Measurements from ENCODE around the gene FFAR4. TPM values are rescaled to one million over a fixed set of nuclear protein-coding genes. Genes with fewer than 3 reads are reported as not detected.

Gene FFAR4
- polyA plus RNA-seq, 3 donors, result 0.97 to 1.2 (median 1.1) TPM

GRCh38 chr10:93553482-93554315 lies 12.8 kb upstream of the FFAR4 start:
- Histone ChIP-seq H3K9me3 (replicated peaks in 1 of 2; ENCODE audit: control insufficient read depth in 1 of 2, insufficient read depth in 1 of 2, low read length in 2 of 2) (no peaks in the 10 kb centered on the region), H2AFZ (ENCODE audit: insufficient read depth, low read depth, low read length, poor library complexity, severe bottlenecking) (peak overlapping the region; percentile 12), H3K36me3 (replicated peaks in 1 of 2; ENCODE audit: control insufficient read depth in 1 of 2, insufficient read depth in 2 of 2, low read length in 2 of 2) (no peaks in the 10 kb centered on the region), H3K4me1 (ENCODE audit: control insufficient read depth in 1 of 2, insufficient read depth in 2 of 2, low read length in 2 of 2) (peaks cover 25 to 40% of the 10 kb centered on the region in 2 donors), H4K20me1 (ENCODE audit: insufficient read depth, low read length) (no peaks in the 10 kb centered on the region), H3K9ac (ENCODE audit: insufficient read depth, low read length, poor library complexity, severe bottlenecking) (no peak overlapping the region), H3K27me3 (ENCODE audit: control insufficient read depth in 2 of 2, insufficient read depth in 2 of 2, low read length in 2 of 2) (no peaks in the 10 kb centered on the region), H3K4me2 (replicated peaks; ENCODE audit: extremely low read depth, low read length, poor library complexity, severe bottlenecking) (no peak overlapping the region), H3K79me2 (ENCODE audit: insufficient read depth, low read length) (no peaks in the 10 kb centered on the region), H3K27ac (ENCODE audit: low read depth in 1 of 2, low read length in 2 of 2) (no peak overlapping the region), H3K4me3 (replicated peaks in 1 of 3; ENCODE audit: low read depth in 2 of 3, low read length in 3 of 3) (no peak overlapping the region)
- DNase-seq, result no peak
- TF ChIP-seq, protein P1, sequence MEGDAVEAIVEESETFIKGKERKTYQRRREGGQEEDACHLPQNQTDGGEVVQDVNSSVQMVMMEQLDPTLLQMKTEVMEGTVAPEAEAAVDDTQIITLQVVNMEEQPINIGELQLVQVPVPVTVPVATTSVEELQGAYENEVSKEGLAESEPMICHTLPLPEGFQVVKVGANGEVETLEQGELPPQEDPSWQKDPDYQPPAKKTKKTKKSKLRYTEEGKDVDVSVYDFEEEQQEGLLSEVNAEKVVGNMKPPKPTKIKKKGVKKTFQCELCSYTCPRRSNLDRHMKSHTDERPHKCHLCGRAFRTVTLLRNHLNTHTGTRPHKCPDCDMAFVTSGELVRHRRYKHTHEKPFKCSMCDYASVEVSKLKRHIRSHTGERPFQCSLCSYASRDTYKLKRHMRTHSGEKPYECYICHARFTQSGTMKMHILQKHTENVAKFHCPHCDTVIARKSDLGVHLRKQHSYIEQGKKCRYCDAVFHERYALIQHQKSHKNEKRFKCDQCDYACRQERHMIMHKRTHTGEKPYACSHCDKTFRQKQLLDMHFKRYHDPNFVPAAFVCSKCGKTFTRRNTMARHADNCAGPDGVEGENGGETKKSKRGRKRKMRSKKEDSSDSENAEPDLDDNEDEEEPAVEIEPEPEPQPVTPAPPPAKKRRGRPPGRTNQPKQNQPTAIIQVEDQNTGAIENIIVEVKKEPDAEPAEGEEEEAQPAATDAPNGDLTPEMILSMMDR (IDR thresholded peaks at IDR 0.05), result no peak
- WGBS (ENCODE audit: insufficient coverage), result 93% methylated on average over 4 of the region's 8 CpGs
- Mint-ChIP-seq H3K27ac (peak overlapping the region in 2 of 7 donors; percentile 3 to 19), H3K9me3 (peaks cover 0 to 1% (median 0%) of the 10 kb centered on the region in 7 donors), H3K27me3 (ENCODE audit: low read depth in 3 of 3) (peaks cover 0 to 4% (median 2%) of the 10 kb centered on the region in 3 donors), H3K36me3 (no peaks in the 10 kb centered on the region), H3K4me1 (peaks cover 38% of the 10 kb centered on the region), H3K4me3 (no peak overlapping the region)
- intact Hi-C loops (cut with micrococcal nuclease), result loop anchor here (2.0 to 5.0 kb wide), 2 partner anchors 124 to 127 kb away; no protein-coding TSS in a partner anchor

DNA sequence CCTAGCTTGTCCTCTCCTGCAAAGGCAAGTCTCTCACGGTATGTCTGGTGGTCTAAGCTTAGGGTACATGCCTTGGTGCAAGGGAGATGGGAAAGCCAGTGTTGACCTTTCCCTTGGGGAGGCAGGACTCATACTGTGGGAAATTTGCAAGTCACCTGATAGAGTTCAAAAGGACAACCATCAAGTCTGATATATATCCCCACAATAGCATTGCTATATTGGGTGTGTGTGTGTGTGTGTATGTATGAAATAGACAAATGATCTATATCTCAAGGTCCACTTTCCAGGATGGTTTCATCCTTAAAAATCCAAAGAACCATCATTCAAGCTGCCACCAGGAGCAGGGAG lies 12.2 kb upstream of the FFAR4 start:
- TF ChIP-seq, protein P1 (IDR thresholded peaks at IDR 0.05), result no peak
- no peaks in the 10 kb centered on the region for H3K36me3 Mint-ChIP-seq
- Histone ChIP-seq H3K79me2 (ENCODE audit: insufficient read depth, low read length) (no peaks in the 10 kb centered on the region), H3K36me3 (replicated peaks in 1 of 2; ENCODE audit: control insufficient read depth in 1 of 2, insufficient read depth in 2 of 2, low read length in 2 of 2) (no peaks in the 10 kb centered on the region), H3K4me1 (ENCODE audit: control insufficient read depth in 1 of 2, insufficient read depth in 2 of 2, low read length in 2 of 2) (peaks cover 25 to 40% of the 10 kb centered on the region in 2 donors), H3K4me2 (replicated peaks; ENCODE audit: extremely low read depth, low read length, poor library complexity, severe bottlenecking) (no peak overlapping the region), H3K4me3 (replicated peaks in 1 of 3; ENCODE audit: low read depth in 2 of 3, low read length in 3 of 3) (no peak overlapping the region), H3K27me3 (ENCODE audit: control insufficient read depth in 2 of 2, insufficient read depth in 2 of 2, low read length in 2 of 2) (no peaks in the 10 kb centered on the region), H3K9me3 (replicated peaks in 1 of 2; ENCODE audit: control insufficient read depth in 1 of 2, insufficient read depth in 1 of 2, low read length in 2 of 2) (peaks cover 0 to under 1% of the 10 kb centered on the region in 2 donors), H2AFZ (ENCODE audit: insufficient read depth, low read depth, low read length, poor library complexity, severe bottlenecking) (peak overlapping the region; percentile 79), H4K20me1 (ENCODE audit: insufficient read depth, low read length) (no peaks in the 10 kb centered on the region), H3K27ac (ENCODE audit: low read depth in 1 of 2, low read length in 2 of 2) (peak overlapping the region in 1 of 2 donors; percentile 92), H3K9ac (ENCODE audit: insufficient read depth, low read length, poor library complexity, severe bottlenecking) (no peak overlapping the region)
- H3K27ac Mint-ChIP-seq, result peak overlapping the region in 4 of 7 donors; percentile 91 to 97 (median 96)
- no peak for DNase-seq
- no peak overlapping the region for H3K4me3 Mint-ChIP-seq
- intact Hi-C loops (cut with micrococcal nuclease), result loop anchor here (2.0 to 5.0 kb wide), 2 partner anchors 123 to 127 kb away; no protein-coding TSS in a partner anchor
- peaks cover 0 to 2% (median under 1%) of the 10 kb centered on the region in 7 donors for H3K9me3 Mint-ChIP-seq
- 100% methylated on average over 1 of the region's 1 CpG for WGBS (ENCODE audit: insufficient coverage)
- peaks cover 38% of the 10 kb centered on the region for H3K4me1 Mint-ChIP-seq
- H3K27me3 Mint-ChIP-seq (ENCODE audit: low read depth in 3 of 3), result peaks cover 0 to 4% (median 2%) of the 10 kb centered on the region in 3 donors

All from CD14-positive monocyte (primary cell).